NB4 (cell line): ENCODE data around the gene CFAP46.

ENCODE experiments used
- CTCF ChIP-seq: IDR thresholded peaks from one replicate; pipeline ENCODE4 v1.5.1; 2012; ENCODE audit warnings: low read depth, low read length
- MAX ChIP-seq: IDR thresholded peaks from 2 replicates; pipeline ENCODE4 v1.6.1; 2011; ENCODE audit warnings: low read depth, low read length
- MYC ChIP-seq: IDR thresholded peaks from 2 replicates; pipeline ENCODE4 v1.6.1; 2011; ENCODE audit warnings: low read depth, low read length
- POLR2A ChIP-seq: IDR thresholded peaks from 2 replicates; pipeline ENCODE4 v1.6.1; 2011; ENCODE audit warnings: mild to moderate bottlenecking; ENCODE audit not compliant: insufficient read length; ENCODE audit errors: extremely low read depth

GRCh38 chr10:132861884-132862461, 80.4 kb downstream of the CFAP46 start:
- TF ChIP-seq CTCF (no peak), POLR2A (no peak), MAX (no peak), MYC (no peak)
